ENCODE data around the gene TMEM86A.

GRCh38 chr11:18720808-18721560 lies 22.4 kb downstream of the TMEM86A start:
- TF ChIP-seq CTCF (IDR thresholded peaks at IDR 0.05; ENCODE audit: insufficient read depth, low read length, poor library complexity, severe bottlenecking): no peak
- no peak for TF ChIP-seq EZH2phosphoT487 (conservative IDR thresholded peaks at IDR 0.05; ENCODE audit: low read length)
